PC-3 (cell line): ENCODE results near the gene GCH1. TPM values are rescaled to one million over a fixed set of nuclear protein-coding genes. Genes with fewer than 3 reads are reported as not detected.

Experiments used
- ATAC-seq: fragments of 200-7000 bp; cut with Tn5 transposase; 2 replicates; pipeline ENCODE4 v1.9.1; 2020; ENCODE audit warnings: mild to moderate bottlenecking, moderate library complexity
- BruUV-seq: library from RNA; stranded (reverse); fragments of 400-500 nt; replicated peaks from 2 replicates; lab custom pipeline; 2021; lab: Mats Ljungman, UMichigan
- CTCF ChIA-PET: fragments of 300-600 bp; sonication (Branson Sonifier 250); formaldehyde crosslinking; loops from one replicate; lab custom pipeline; 2022; ENCODE audit warnings: antibody characterized with exemption; lab: Charles Lee
- POLR2A ChIA-PET: fragments of 300-600 bp; sonication (Branson Sonifier 250); formaldehyde crosslinking; loops from one replicate; lab custom pipeline; 2022; ENCODE audit warnings: antibody characterized with exemption; ENCODE audit not compliant: unreplicated experiment; lab: Charles Lee
- DNase-seq: peaks from one replicate; pipeline ENCODE4 v3.0.0-alpha.2; 2015
- H2AFZ ChIP-seq: fragments of 300-600 bp; sonication (generic); 2 replicates; pipeline ENCODE4 v1.6.0; 2016; ENCODE audit warnings: antibody characterized with exemption, low read length
- H3F3A ChIP-seq: fragments of 300-600 bp; sonication (generic); one replicate; pipeline ENCODE4 v1.6.0; 2017; ENCODE audit warnings: antibody characterized with exemption, low read length, control low read depth, mild to moderate bottlenecking; ENCODE audit not compliant: unreplicated experiment
- H3K27ac ChIP-seq: fragments of 300-600 bp; sonication (generic); 2 replicates; pipeline ENCODE4 v1.5.1; 2016; ENCODE audit warnings: mild to moderate bottlenecking, low read length
- H3K27me3 ChIP-seq: fragments of 300-600 bp; sonication (generic); 2 replicates; pipeline ENCODE4 v1.6.1; 2016; ENCODE audit warnings: low read length, mixed read lengths
- H3K36me3 ChIP-seq: fragments of 300-600 bp; sonication (generic); 2 replicates; pipeline ENCODE4 v1.6.1; 2016; ENCODE audit warnings: low read depth, mixed run types, low read length, mixed read lengths
- H3K4me1 ChIP-seq: fragments of 300-600 bp; sonication (generic); 2 replicates; pipeline ENCODE4 v1.5.1; 2016; ENCODE audit warnings: low read length; ENCODE audit not compliant: insufficient read depth
- H3K4me2 ChIP-seq: fragments of 300-600 bp; sonication (generic); 2 replicates; pipeline ENCODE4 v1.6.0; 2016; ENCODE audit warnings: low read length
- H3K4me3 ChIP-seq: fragments of 300-600 bp; sonication (generic); 2 replicates; pipeline ENCODE4 v1.5.1; 2016; ENCODE audit warnings: mild to moderate bottlenecking, low read length, mixed read lengths
- H3K79me2 ChIP-seq: fragments of 300-600 bp; sonication (generic); 2 replicates; pipeline ENCODE4 v1.6.1; 2017; ENCODE audit warnings: low read length, mixed read lengths
- H3K9ac ChIP-seq: fragments of 300-600 bp; sonication (generic); 2 replicates; pipeline ENCODE4 v1.6.0; 2016; ENCODE audit warnings: mild to moderate bottlenecking, low read length
- H3K9me2 ChIP-seq: fragments of 300-600 bp; sonication (generic); replicated peaks from 2 replicates; pipeline ENCODE4 v1.6.1; 2016; ENCODE audit warnings: mixed run types, low read length, mixed read lengths
- H3K9me3 ChIP-seq: fragments of 300-600 bp; sonication (generic); 2 replicates; pipeline ENCODE4 v1.6.1; 2016; ENCODE audit warnings: low read length, mixed read lengths
- H4K20me1 ChIP-seq: fragments of 300-600 bp; sonication (generic); 2 replicates; pipeline ENCODE4 v1.6.1; 2016; ENCODE audit warnings: low read length, mixed read lengths
- EZH2 ChIP-seq: fragments of 300-600 bp; sonication (generic); IDR thresholded peaks from one replicate; pipeline ENCODE4 v1.6.1; 2017; ENCODE audit warnings: antibody characterized with exemption, mild to moderate bottlenecking, low read length; ENCODE audit not compliant: unreplicated experiment
- EZH2phosphoT487 ChIP-seq: fragments of 300-600 bp; sonication (generic); IDR thresholded peaks from 2 replicates; pipeline ENCODE4 v1.6.1; 2018; ENCODE audit warnings: mild to moderate bottlenecking, antibody characterized with exemption, low read length, borderline replicate concordance
- intact Hi-C: fragments of 100-400 bp; cut with micrococcal nuclease; formaldehyde crosslinking; loops from 2 replicates; pipeline ENCODE4 v1.9.0; 2023
- total RNA-seq: library from RNA; depleted of rRNA; stranded (reverse); fragments of >200 nt; gene quantifications from 2 replicates; pipeline ENCODE4 v1.2.3, GENCODE V29; 2014
- TF ChIP-seq, protein P1 (sequence below): fragments of 300-600 bp; sonication (generic); conservative IDR thresholded peaks from 2 replicates; pipeline ENCODE4 v1.5.1; 2017; ENCODE audit warnings: antibody characterized with exemption, low read depth, mild to moderate bottlenecking, low read length

The GCH1 gene
- total RNA-seq, 1 experiment from 2014 or later = 26.6 TPM

DNA sequence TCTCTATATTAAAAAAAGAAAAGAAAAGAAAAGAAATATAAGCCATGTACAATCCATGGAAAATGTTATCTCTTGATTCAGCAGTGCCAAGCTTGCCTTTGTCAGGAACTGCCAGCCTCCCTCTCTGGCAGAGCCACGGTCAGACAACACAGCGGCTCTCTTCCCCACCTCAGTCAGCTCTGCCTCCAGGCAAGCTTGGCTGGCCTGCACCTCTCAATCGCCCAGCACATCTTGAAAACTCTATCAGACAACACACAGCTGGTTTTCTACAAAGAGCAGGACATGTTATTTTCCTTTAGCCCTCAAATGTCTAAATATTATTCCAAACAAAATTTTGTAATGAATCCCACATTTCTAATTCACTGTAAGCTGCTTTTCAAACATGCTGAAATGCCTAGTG is 20.0 kb upstream of the GCH1 start:
- DNase-seq (no peak), ATAC-seq (no peak)
- Histone ChIP-seq H3K27ac (no peak overlapping the region), H3F3A (no peaks in the 10 kb centered on the region), H4K20me1 (no peaks in the 10 kb centered on the region), H3K9ac (no peak overlapping the region), H3K36me3 (no peaks in the 10 kb centered on the region), H2AFZ (no peak overlapping the region), H3K4me2 (no peak overlapping the region), H3K27me3 (no peaks in the 10 kb centered on the region), H3K9me3 (no peaks in the 10 kb centered on the region), H3K9me2 (no peaks in the 10 kb centered on the region), H3K79me2 (no peaks in the 10 kb centered on the region), H3K4me1 (no peaks in the 10 kb centered on the region), H3K4me3 (no peak overlapping the region)
- no TSS peak for BruUV-seq
- TF ChIP-seq, protein P1, sequence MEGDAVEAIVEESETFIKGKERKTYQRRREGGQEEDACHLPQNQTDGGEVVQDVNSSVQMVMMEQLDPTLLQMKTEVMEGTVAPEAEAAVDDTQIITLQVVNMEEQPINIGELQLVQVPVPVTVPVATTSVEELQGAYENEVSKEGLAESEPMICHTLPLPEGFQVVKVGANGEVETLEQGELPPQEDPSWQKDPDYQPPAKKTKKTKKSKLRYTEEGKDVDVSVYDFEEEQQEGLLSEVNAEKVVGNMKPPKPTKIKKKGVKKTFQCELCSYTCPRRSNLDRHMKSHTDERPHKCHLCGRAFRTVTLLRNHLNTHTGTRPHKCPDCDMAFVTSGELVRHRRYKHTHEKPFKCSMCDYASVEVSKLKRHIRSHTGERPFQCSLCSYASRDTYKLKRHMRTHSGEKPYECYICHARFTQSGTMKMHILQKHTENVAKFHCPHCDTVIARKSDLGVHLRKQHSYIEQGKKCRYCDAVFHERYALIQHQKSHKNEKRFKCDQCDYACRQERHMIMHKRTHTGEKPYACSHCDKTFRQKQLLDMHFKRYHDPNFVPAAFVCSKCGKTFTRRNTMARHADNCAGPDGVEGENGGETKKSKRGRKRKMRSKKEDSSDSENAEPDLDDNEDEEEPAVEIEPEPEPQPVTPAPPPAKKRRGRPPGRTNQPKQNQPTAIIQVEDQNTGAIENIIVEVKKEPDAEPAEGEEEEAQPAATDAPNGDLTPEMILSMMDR = no peak
- TF ChIP-seq EZH2phosphoT487 (no peak), EZH2 (no peak)
- intact Hi-C loops = no loop called here
- ChIA-PET POLR2A (no interaction called here), CTCF (no interaction called here)

DNA sequence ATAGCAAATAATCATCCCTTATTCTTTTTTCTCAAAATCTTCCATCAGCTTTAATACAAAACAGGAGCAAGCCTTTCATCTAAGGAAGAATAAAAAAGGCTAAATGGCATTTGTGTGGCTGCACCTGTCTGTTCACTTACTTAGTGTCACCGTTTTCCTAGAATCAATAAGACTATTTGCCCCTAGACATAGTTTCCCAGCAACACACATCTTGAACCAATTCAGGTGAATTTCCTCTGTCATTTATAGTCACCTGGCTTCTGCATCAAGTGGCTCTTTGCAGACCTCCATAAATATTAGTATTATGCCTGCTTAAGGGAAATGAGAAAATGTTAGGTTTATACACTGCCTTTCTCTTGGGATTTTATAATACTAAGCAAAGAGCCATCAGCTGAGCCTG is 17.4 kb upstream of the GCH1 start:
- H4K20me1 ChIP-seq = no peaks in the 10 kb centered on the region
- DNase-seq = no peak
- ATAC-seq = no peak
- no peak overlapping the region for H2AFZ ChIP-seq
- TF ChIP-seq EZH2 (no peak), EZH2phosphoT487 (no peak)
- TF ChIP-seq, protein P1 = no peak
- no peaks in the 10 kb centered on the region for H3K36me3 ChIP-seq
- H3K27me3 ChIP-seq = no peaks in the 10 kb centered on the region
- ChIA-PET CTCF (no interaction called here), POLR2A (no interaction called here)
- H3K4me3 ChIP-seq = no peak overlapping the region
- H3K4me1 ChIP-seq = no peaks in the 10 kb centered on the region
- H3K79me2 ChIP-seq = no peaks in the 10 kb centered on the region
- no TSS peak for BruUV-seq
- no peaks in the 10 kb centered on the region for H3K9me2 ChIP-seq
- intact Hi-C loops = no loop called here
- no peaks in the 10 kb centered on the region for H3K9me3 ChIP-seq
- no peaks in the 10 kb centered on the region for H3F3A ChIP-seq
- H3K9ac ChIP-seq = no peak overlapping the region
- no peak overlapping the region for H3K4me2 ChIP-seq
- H3K27ac ChIP-seq = no peak overlapping the region

- DNase-seq = no peak
- no peaks in the 10 kb centered on the region for H3K36me3 ChIP-seq
- no peaks in the 10 kb centered on the region for H3K4me1 ChIP-seq
- no peaks in the 10 kb centered on the region for H4K20me1 ChIP-seq
- no peak overlapping the region for H3K4me3 ChIP-seq
- BruUV-seq = no TSS peak
- no peaks in the 10 kb centered on the region for H3K9me2 ChIP-seq
- ATAC-seq = no peak
- no peak overlapping the region for H2AFZ ChIP-seq
- H3K9me3 ChIP-seq = no peaks in the 10 kb centered on the region
- no peak overlapping the region for H3K4me2 ChIP-seq
- intact Hi-C loops = no loop called here
- no peaks in the 10 kb centered on the region for H3F3A ChIP-seq
- no peak overlapping the region for H3K9ac ChIP-seq
- no peaks in the 10 kb centered on the region for H3K79me2 ChIP-seq
- CTCF ChIA-PET = interaction anchor here (0.6 kb wide), 1 partner anchor 16 kb away, joined by 4 read pairs; no protein-coding TSS in a partner anchor
- no peak overlapping the region for H3K27ac ChIP-seq
- TF ChIP-seq, protein P1 = no peak
- no peak for TF ChIP-seq EZH2phosphoT487
- TF ChIP-seq EZH2 = no peak
- no peaks in the 10 kb centered on the region for H3K27me3 ChIP-seq
- POLR2A ChIA-PET = no interaction called here
Measured at GRCh38 chr14:54919330-54919729, 16.7 kb upstream of the GCH1 start.
